DMS53 (cell line): ENCODE measurements around the gene CHCHD3.
A peak's percentile ranks its signal among the peaks of the same experiment; 100 is the strongest.

Source experiments
- DNase-seq: peaks from one replicate; lab custom pipeline; 2025; lab: John Stamatoyannopoulos, UW

Gene CHCHD3

DNA sequence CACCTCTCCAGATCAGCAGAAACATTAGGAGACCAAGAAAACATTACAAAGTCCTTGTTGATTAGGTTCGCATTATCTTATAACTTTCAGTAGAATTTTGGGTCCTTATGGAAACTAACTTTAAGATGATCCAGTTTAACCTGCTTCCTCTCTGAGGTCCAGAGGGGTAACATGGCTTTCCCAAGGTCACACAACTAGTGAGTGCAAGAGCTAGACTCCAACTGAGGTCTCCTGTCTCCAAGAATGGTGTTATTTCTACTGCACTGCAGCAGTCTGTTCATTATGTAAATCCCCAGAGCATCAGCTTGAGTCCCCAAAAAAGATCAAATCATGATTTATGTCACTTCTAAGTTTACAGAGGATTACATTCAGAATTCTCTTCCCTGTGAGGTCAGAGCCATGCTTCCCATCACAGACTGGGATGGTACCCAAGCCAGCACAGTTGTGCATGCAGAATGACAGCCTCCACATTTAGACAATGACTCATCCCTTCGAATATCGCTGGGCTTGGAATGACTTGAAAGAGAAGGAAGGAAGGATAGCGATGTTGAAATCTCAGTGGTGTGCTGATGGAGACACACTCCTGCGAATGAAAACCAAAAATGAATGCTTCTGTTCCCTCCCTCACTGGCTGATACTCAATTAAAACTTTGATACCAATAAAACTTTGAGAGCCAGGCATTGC lies 342.5 kb downstream of the CHCHD3 start:
- DNase-seq = peak; percentile 15

DNA sequence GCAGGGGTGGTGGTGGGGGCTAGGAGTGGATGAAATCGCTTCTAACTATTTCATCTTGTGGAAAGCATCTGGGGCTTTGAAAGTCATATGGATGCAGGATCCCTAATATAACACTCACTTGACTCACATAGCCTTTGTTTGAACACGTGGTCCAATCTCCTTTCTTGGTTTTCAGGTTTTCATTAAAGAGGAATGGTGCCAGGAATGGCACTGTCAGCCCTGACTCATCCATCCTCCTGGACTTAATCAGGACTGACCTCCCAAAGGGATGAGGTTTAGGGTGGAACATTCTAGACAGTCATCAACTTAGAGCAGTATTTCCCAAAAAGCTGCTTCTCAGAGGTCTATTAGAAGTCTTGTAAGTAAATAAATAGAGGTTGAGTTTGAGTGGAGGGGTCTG lies 343.6 kb downstream of the CHCHD3 start:
- DNase-seq = no peak

DNA sequence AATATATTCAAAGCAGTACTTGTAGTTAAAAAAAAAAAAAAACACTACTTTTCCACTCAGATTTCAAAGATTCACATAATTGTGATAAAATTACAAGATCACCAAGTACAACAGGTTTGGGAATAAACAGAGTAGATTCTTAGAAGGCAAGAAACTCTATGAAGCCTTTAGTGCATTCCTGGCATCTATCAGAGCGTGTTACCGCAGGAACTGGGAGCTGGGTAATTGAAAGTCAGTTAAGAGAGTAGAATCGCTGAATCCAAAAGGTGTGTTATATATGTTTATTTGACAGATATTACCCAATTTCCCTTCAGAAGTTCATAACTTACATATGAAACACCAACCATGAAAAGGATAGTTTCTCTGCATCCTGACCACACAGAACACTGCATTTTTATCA lies 346.4 kb downstream of the CHCHD3 start:
- no peak for DNase-seq
